DMS153 (cell line): ENCODE measurements around the gene STK32C.
"Not testable (repeated sequence)": the region's sequence is repeated elsewhere in the genome, so short reads cannot be mapped to it uniquely, and the experiment has no call there.

Source experiments
- DNase-seq: peaks from one replicate; lab custom pipeline; 2025; lab: John Stamatoyannopoulos, UW

STK32C gene

GRCh38 chr10:132307823-132308586 is at the start of gene STK32C:
Gene STK32C, minus strand, starts transcription at chr10:132307950. Its CDS starts 117 bp downstream, at chr10:132307833.
- peak; percentile 66 for DNase-seq

- DNase-seq: no peak
Measured at GRCh38 chr10:132356621-132357195, 49.0 kb upstream of the STK32C start.

GRCh38 chr10:132355754-132356153 is 48.0 kb upstream of the STK32C start:
- no peak for DNase-seq

GRCh38 chr10:132355297-132355696 is 47.5 kb upstream of the STK32C start:
- no peak for DNase-seq

- DNase-seq: no peak
Measured at GRCh38 chr10:132354356-132355094, 46.8 kb upstream of the STK32C start.

- no peak for DNase-seq
Measured at GRCh38 chr10:132353456-132354355, 46.0 kb upstream of the STK32C start.

- DNase-seq: not testable (repeated sequence)
Measured at GRCh38 chr10:132352462-132353308, 44.9 kb upstream of the STK32C start.

- no peak for DNase-seq
Measured at GRCh38 chr10:132351611-132352010, 43.9 kb upstream of the STK32C start.

- no peak for DNase-seq
Measured at GRCh38 chr10:132350946-132351345, 43.2 kb upstream of the STK32C start.

- DNase-seq: no peak
Measured at GRCh38 chr10:132350391-132350790, 42.6 kb upstream of the STK32C start.

GRCh38 chr10:132349766-132350165 is 42.0 kb upstream of the STK32C start:
- no peak for DNase-seq

GRCh38 chr10:132347931-132348267 is 40.1 kb upstream of the STK32C start:
- DNase-seq: no peak

GRCh38 chr10:132347211-132347930 is 39.6 kb upstream of the STK32C start:
- DNase-seq: no peak

GRCh38 chr10:132346806-132347205 is 39.1 kb upstream of the STK32C start:
- no peak for DNase-seq

GRCh38 chr10:132345345-132345744 is 37.6 kb upstream of the STK32C start:
- DNase-seq: no peak

GRCh38 chr10:132344386-132344785 is 36.6 kb upstream of the STK32C start:
- DNase-seq: no peak

- DNase-seq: no peak
Measured at GRCh38 chr10:132342553-132342952, 34.8 kb upstream of the STK32C start.

- DNase-seq: no peak
Measured at GRCh38 chr10:132341781-132342180, 34.0 kb upstream of the STK32C start.

- no peak for DNase-seq
Measured at GRCh38 chr10:132341017-132341416, 33.3 kb upstream of the STK32C start.

- no peak for DNase-seq
Measured at GRCh38 chr10:132339276-132339675, 31.5 kb upstream of the STK32C start.
